Measurements from ENCODE around the gene GXYLT2. TPM values are rescaled to one million over a fixed set of nuclear protein-coding genes. Genes with fewer than 3 reads are reported as not detected.

Gene GXYLT2
- total RNA-seq, 3 donors from 2014 or later: 5.3 to 12.5 (median 6.1) TPM

DNA sequence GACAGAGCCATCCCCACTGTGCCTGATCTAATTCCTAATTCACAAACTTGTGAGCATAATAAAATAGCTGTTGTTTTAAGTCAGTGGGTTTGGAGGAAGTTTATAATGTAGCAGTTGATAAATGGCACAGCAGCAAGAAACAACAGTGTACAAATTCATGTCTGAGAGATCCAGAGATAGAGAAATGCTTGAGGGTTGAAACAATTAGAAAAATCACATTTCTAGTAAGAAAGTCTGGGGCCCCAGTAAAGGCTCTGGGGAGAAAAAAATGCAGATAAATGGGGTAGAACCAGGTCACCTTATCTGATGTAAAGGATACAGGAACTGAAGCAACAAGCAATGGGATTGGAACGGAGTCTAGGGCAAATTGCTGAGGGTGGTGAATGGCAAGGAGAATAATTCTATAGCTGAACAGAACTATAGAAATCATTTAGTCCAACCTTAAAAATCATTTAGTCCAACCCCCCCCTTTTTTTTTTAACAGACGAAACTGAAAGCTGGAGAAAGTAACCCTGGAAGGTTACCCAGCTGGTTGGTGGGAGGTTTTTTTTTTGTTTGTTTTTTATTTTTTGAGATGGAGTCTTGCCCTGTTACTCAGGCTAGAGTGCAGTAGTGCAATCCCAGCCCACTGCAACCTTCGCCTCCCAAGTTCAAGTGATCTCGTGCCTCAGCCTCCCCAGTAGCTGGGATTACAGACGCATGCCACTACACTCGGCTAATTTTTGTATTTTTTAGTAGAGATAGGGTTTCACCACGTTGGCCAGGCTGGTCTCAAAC lies 25.3 kb upstream of the GXYLT2 start:
- Histone ChIP-seq H3K9me3 (no peaks in the 10 kb centered on the region), H3K36me3 (ENCODE audit: low read depth) (no peaks in the 10 kb centered on the region), H3K4me3 (no peak overlapping the region), H3K4me1 (ENCODE audit: low read depth) (peaks cover 3% of the 10 kb centered on the region)
- DNase-seq (no peak), ATAC-seq (no peak)
- TF ChIP-seq, protein P1, sequence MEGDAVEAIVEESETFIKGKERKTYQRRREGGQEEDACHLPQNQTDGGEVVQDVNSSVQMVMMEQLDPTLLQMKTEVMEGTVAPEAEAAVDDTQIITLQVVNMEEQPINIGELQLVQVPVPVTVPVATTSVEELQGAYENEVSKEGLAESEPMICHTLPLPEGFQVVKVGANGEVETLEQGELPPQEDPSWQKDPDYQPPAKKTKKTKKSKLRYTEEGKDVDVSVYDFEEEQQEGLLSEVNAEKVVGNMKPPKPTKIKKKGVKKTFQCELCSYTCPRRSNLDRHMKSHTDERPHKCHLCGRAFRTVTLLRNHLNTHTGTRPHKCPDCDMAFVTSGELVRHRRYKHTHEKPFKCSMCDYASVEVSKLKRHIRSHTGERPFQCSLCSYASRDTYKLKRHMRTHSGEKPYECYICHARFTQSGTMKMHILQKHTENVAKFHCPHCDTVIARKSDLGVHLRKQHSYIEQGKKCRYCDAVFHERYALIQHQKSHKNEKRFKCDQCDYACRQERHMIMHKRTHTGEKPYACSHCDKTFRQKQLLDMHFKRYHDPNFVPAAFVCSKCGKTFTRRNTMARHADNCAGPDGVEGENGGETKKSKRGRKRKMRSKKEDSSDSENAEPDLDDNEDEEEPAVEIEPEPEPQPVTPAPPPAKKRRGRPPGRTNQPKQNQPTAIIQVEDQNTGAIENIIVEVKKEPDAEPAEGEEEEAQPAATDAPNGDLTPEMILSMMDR (IDR thresholded peaks at IDR 0.05): no peak
- intact Hi-C loops (cut with DNase I, micrococcal nuclease): no loop called here

DNA sequence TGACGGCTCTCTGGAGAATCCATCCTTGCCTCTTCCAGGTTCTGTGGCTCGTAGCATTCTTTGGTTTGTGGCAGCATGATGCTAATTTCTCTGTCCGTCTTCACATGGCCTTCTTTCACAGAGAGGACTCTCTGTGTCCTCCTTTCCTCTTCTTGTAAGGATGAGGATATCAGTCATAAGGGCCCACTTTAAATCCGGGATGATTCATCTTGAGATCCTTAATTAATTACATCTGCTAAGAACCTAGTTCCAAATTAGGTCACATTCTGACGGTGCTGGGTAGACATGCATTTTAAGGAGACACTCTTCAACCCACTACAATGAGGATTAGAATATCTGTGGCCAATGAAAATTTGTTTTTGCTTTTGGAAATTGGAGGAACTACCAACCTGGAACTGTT lies 15.7 kb upstream of the GXYLT2 start:
- intact Hi-C loops (cut with DNase I, micrococcal nuclease): no loop called here
- no peaks in the 10 kb centered on the region for H3K36me3 ChIP-seq (ENCODE audit: low read depth)
- no peak for DNase-seq
- ATAC-seq: no peak
- H3K4me3 ChIP-seq: no peak overlapping the region
- no peaks in the 10 kb centered on the region for H3K9me3 ChIP-seq
- H3K4me1 ChIP-seq (ENCODE audit: low read depth): peaks cover 7% of the 10 kb centered on the region
- TF ChIP-seq, protein P1 (IDR thresholded peaks at IDR 0.05): no peak

DNA sequence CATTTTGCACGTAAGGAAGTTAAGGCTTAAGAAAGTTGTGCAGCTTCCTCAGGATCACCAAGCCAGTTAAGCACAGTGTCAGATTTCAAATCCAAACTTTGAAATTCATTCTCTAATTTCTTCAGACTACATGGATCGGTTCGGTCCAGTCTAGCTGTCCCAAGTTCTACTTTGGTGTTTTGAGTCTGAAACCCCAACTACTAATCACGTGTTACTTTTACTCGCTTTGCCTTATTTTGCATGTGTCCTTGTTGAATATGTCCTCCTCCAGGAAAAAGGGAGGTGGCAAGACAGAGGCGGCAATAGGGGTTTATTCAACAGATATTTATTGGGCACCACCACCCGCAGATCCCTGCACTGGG lies 522 bp upstream of the GXYLT2 start:
- peaks cover 22% of the 10 kb centered on the region for H3K4me1 ChIP-seq (ENCODE audit: low read depth)
- no peaks in the 10 kb centered on the region for H3K36me3 ChIP-seq (ENCODE audit: low read depth)
- intact Hi-C loops (cut with DNase I, micrococcal nuclease): no loop called here
- DNase-seq: no peak
- peak; percentile 14 for ATAC-seq
- TF ChIP-seq, protein P1 (IDR thresholded peaks at IDR 0.05): no peak
- no peaks in the 10 kb centered on the region for H3K9me3 ChIP-seq
- H3K4me3 ChIP-seq: peak overlapping the region; percentile 11

DNA sequence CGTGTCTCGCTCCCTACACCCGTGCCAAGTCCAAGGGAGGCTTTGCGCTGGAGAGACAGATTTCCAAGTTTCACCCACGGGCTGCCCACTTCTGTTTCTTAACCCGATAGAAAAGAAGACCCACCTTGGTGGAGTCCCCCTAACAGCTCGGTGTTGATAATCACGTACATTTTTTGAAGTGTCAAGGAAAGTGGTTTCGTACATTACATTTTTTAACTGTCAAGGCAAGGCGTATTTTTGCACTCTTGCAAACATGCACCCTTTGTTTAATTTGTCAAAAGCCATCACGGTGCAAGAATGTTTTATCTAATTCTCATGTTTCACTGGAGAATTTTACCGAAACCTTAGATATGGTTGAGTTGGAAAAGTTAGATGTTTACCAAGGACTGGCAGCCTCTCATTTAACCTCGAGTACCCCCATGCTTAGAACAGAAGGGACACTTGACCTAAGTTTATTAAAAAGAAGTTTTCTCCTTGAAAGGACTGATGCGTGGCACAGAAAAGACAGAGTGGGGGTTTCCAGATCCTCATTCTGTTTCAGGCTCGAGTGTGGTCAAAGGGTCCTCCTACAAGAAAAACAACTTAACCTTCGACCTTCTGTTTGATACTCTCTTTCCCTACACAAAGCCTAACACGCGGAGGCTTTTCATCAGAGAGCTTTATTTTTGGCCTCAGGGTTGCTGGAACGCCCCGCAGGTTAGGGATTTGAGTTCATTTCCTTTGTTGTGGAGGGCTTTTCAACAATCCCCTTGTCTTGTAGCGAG lies 882 bp downstream of the GXYLT2 start:
- intact Hi-C loops (cut with DNase I, micrococcal nuclease): no loop called here

DNA sequence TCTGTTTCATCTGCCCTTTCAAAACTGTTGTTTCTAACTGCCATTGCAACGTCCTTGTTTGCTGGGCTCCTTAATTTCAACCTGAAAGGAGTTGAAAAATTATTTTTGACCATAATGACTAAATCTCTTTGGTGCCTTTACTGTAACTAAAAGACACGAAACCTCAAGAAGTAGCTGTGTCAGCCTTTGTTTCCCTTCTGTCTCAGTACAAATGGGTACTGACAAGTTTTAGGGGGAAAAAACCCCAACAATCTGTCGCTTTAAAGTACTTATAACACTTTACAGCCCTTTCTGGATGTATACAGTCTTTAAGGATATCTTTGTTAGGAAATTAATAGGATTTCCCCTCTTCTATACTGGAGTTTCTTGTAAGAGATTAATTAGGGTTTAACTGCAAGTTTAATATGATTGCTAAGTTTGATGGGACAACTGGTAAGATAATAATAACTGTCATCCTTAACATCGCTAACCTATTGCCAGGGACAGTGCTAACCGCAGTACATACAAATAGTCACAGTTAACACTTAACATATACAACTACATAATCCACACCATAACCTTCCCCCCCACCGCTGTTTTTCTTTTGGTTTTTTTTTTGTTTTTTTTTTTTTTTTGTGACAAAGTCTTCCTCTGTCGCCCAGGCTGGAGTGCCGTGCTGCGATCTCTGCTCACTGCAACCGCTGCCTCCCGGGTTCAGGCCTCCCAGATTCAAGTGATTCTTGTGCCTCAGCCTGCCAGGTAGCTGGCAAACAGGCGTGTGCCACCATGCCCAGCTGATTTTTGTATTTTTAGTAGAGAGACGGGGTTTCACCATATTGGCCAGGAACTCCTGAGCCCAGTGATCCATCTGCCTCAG lies 1.7 kb downstream of the GXYLT2 start:
- Histone ChIP-seq H3K4me3 (no peak overlapping the region), H3K4me1 (ENCODE audit: low read depth) (peaks cover 22% of the 10 kb centered on the region)

More for the DNA sequence above, 882 bp downstream of the GXYLT2 start:
- no peak for ATAC-seq
- peak overlapping the region; percentile 11 for H3K4me3 ChIP-seq
- no peaks in the 10 kb centered on the region for H3K9me3 ChIP-seq
- TF ChIP-seq, protein P1 (IDR thresholded peaks at IDR 0.05): no peak
- H3K4me1 ChIP-seq (ENCODE audit: low read depth): peaks cover 22% of the 10 kb centered on the region
- no peaks in the 10 kb centered on the region for H3K36me3 ChIP-seq (ENCODE audit: low read depth)
- peak in 1 of 3 donors; percentile 30 for DNase-seq

More for the DNA sequence above, 1.7 kb downstream of the GXYLT2 start:
- TF ChIP-seq, protein P1 (IDR thresholded peaks at IDR 0.05): no peak
- intact Hi-C loops (cut with DNase I, micrococcal nuclease): no loop called here
- Histone ChIP-seq H3K36me3 (ENCODE audit: low read depth) (no peaks in the 10 kb centered on the region), H3K9me3 (no peaks in the 10 kb centered on the region)
- DNase-seq: no peak
- ATAC-seq: no peak
